H1 (cell line): Measurements from ENCODE around the gene TDG. TPM values are rescaled to one million over a fixed set of nuclear protein-coding genes. Genes with fewer than 3 reads are reported as not detected.
A peak's percentile ranks its signal among the peaks of the same experiment; 100 is the strongest.

Source experiments
- CEBPB ChIP-seq: IDR thresholded peaks from 2 replicates; pipeline ENCODE4 v1.6.1; 2012; ENCODE audit warnings: low read depth, low read length
- CHD7 ChIP-seq: fragments of 300-600 bp; sonication (generic); IDR thresholded peaks from 2 replicates; pipeline ENCODE4 v1.7.1; 2012; ENCODE audit warnings: low read length, moderate library complexity, mild to moderate bottlenecking, inconsistent platforms; ENCODE audit not compliant: insufficient replicate concordance
- PHF8 ChIP-seq: fragments of 200-600 bp; sonication (generic); conservative IDR thresholded peaks from 2 replicates; pipeline ENCODE4 v1.7.1; 2012; ENCODE audit warnings: low read depth, mild to moderate bottlenecking, inconsistent platforms, low read length, moderate library complexity
- POLR2A ChIP-seq, 2 experiments: IDR thresholded peaks; 1 replicate in 1 of 2; 2 replicates in 1 of 2; pipeline ENCODE4 v1.6.1; 2011; ENCODE audit warnings: low read depth in 2 of 2, low read length in 2 of 2, mild to moderate bottlenecking in 2 of 2; ENCODE audit errors: control extremely low read depth in 1 of 2
- RXRA ChIP-seq: IDR thresholded peaks from 2 replicates; pipeline ENCODE4 v1.6.1; 2011; ENCODE audit warnings: low read depth, mild to moderate bottlenecking, low read length, moderate library complexity; ENCODE audit not compliant: insufficient read depth
- SAP30 ChIP-seq: fragments of 300-600 bp; sonication (generic); IDR thresholded peaks from 2 replicates; pipeline ENCODE4 v1.7.1; 2012; ENCODE audit warnings: low read length, moderate library complexity, mild to moderate bottlenecking, inconsistent platforms; ENCODE audit not compliant: insufficient read depth, insufficient replicate concordance
- SP4 ChIP-seq: IDR thresholded peaks from 2 replicates; pipeline ENCODE4 v1.6.1; 2012; ENCODE audit warnings: low read length, inconsistent platforms
- TAF1 ChIP-seq: IDR thresholded peaks from 2 replicates; pipeline ENCODE4 v1.6.1; 2011; ENCODE audit warnings: mild to moderate bottlenecking, low read depth, low read length
- TEAD4 ChIP-seq: IDR thresholded peaks from 2 replicates; pipeline ENCODE4 v1.6.1; 2012; ENCODE audit warnings: low read depth, low read length, inconsistent platforms, mixed read lengths
- YY1 ChIP-seq: IDR thresholded peaks from 2 replicates; pipeline ENCODE4 v1.6.1; 2011; ENCODE audit warnings: low read depth, mild to moderate bottlenecking, low read length
- polyA plus RNA-seq, 7 experiments: library from polyadenylated mRNA; depleted of rRNA in 3 of 7; stranded (reverse) in 5 of 7; unstranded in 2 of 7; fragments of >200 nt in 5 of 7; fragments of 200-250 nt in 2 of 7; gene quantifications; 1 replicate in 5 of 7; 2 replicates in 1 of 7; 4 replicates in 1 of 7; pipeline versions ENCODE4 v1.2.1 to v1.2.3, GENCODE V29; 2011 to 2013; ENCODE audit warnings: missing spikeins in 2 of 7, mixed read lengths in 2 of 7
- total RNA-seq: library from RNA; stranded (reverse); fragmentation: NEBNext Ultra II Directional; extraction: Animal tissue kit (Norgen Biotek cat#: 25700); gene quantifications from 2 replicates; pipeline ENCODE4 v1.2.1, GENCODE V29; 2021

The TDG gene
- total and polyA plus RNA-seq, 2 of the 8 experiments (the other 6 are each of a cell fraction or from before 2014, with no cell fraction given) = 22.7 to 47.8 TPM

GRCh38 chr12:103930034-103930786 lies 35.5 kb upstream of the TDG start, which contains the start of gene HSP90B1 (continued):
- TF ChIP-seq CHD7 = no peak
- TF ChIP-seq TAF1 = peak; percentile 91
- no peak for TF ChIP-seq TEAD4
- TF ChIP-seq SAP30 = no peak
- TF ChIP-seq YY1 = 0 out of 2 replicates have a peak, but pooled peaks have one; percentile 16
- TF ChIP-seq RXRA = no peak
- TF ChIP-seq SP4 = no peak
- TF ChIP-seq POLR2A (IDR thresholded peaks at IDR 0.05; ENCODE audit: control extremely low read depth in 1 of 2, low read depth in 2 of 2, low read length in 2 of 2) = peak; percentile 93 to 99
- no peak for TF ChIP-seq CEBPB
- TF ChIP-seq PHF8 = peak; percentile 86
